HS-27A (cell line): ENCODE measurements around the gene PCNT.
"Not testable (repeated sequence)": the region's sequence is repeated elsewhere in the genome, so short reads cannot be mapped to it uniquely, and the experiment has no call there.

Experiments
- DNase-seq: peaks from one replicate; pipeline ENCODE4 v3.0.0-alpha.2; 2012; ENCODE audit warnings: low read depth, missing footprints

The PCNT gene

GRCh38 chr21:46426313-46427046 lies 102.5 kb downstream of the PCNT start:
- DNase-seq = no peak

GRCh38 chr21:46427516-46427915 lies 103.6 kb downstream of the PCNT start:
- no peak for DNase-seq

- no peak for DNase-seq
These were observed 104.3 kb downstream of the PCNT start for GRCh38 chr21:46428286-46428685.

GRCh38 chr21:46428987-46429710 lies 105.2 kb downstream of the PCNT start:
- no peak for DNase-seq

DNA sequence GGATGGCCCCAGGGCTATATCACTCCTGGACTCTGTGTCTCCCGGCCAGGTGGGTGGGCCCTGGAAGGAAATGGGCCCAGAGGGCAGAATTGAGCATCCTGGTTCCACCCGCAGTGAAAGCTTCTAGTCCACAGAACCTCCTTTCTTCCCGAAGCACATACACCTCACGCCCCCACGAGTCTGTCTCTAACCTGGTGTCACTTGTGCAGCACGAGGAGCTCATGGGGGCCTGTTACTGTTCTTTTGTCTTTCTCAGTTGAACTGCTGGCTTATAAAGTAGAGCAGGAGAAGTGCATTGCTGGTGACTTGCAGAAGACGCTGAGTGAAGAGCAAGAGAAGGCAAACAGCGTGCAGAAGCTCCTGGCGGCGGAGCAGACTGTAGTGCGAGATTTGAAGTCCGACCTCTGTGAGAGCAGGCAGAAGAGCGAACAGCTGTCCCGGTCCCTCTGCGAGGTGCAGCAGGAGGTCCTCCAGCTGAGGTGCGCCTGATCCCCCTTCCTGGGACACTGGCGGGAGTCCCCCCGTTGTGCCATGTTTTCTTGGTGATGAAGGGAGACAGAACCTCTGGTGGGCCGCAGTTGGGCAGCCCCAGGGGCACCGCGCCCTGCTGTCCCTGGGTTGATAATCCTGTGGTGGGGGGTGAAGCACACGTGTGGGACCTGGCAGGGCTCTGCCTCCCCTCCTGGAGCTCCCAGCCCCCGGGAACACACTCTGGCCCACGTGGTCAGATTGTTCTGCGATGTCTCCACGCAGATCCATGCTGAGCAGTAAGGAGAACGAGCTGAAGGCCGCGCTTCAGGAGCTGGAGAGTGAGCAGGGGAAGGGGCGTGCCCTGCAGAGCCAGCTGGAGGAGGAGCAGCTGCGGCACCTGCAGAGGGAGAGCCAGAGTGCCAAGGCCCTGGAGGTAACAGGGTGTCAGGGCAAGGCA lies 106.1 kb downstream of the PCNT start:
- no peak for DNase-seq

DNA sequence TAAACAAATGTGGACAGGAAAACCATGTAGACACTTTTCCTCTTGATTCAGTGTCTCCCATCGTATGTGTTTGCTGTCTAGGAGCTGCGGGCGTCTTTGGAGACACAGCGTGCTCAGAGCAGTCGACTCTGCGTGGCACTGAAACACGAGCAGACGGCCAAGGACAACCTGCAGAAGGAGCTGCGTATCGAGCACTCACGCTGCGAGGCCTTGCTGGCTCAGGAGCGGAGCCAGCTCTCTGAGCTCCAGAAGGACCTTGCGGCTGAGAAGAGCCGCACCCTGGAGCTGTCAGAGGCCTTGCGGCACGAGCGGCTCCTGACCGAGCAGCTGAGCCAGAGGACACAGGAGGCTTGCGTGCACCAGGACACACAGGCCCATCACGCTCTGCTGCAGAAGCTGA lies 107.5 kb downstream of the PCNT start:
- DNase-seq = no peak

GRCh38 chr21:46431884-46432488 lies 108.0 kb downstream of the PCNT start:
- DNase-seq = no peak

GRCh38 chr21:46433116-46433515 lies 109.2 kb downstream of the PCNT start:
- not testable (repeated sequence) for DNase-seq

- no peak for DNase-seq
These were observed 110.5 kb downstream of the PCNT start for GRCh38 chr21:46434322-46434958.

GRCh38 chr21:46435786-46436227 lies 111.9 kb downstream of the PCNT start:
- no peak for DNase-seq

- DNase-seq = no peak
These were observed 112.7 kb downstream of the PCNT start for GRCh38 chr21:46436621-46437020.

DNA sequence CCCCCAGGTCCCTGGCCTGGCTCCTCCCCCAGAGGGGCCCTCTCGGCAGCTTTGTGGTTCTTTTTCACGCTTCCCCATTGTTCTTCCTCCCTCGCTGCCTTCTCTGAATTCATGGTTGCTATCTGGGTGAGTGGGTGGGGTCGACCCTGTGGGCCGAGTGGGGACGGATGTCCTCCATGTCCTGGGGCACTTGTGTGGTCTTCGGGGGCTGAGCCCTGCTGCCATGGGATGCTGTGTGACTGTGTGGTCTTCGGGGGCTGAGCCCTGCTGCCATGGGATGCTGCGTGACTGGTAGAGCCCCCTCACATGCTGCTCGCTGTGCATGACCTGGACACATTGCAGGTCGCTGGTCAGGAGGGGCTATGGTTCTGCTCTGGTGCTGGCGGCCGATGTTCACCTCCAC lies 113.1 kb downstream of the PCNT start:
- no peak for DNase-seq

- DNase-seq = no peak
These were observed 113.6 kb downstream of the PCNT start for GRCh38 chr21:46437511-46437910.

DNA sequence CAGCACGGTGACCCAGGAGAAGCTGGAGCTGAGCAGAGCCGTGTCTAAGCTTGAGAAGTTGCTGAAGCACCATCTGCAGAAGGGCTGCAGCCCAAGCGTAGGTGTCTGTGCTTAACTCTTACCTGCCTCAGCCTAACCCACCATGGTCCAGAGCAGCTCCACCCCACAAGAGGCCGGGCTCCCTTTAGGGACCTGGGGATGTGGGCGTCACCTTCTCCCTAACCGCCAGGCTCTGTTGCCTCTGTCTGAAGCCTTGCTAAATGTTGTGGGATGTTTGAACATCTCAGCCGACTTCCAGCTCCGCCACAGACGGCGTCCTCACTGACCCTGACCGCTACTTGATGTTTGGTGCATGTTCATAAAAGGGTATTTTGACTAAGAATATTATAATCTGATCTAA lies 114.3 kb downstream of the PCNT start:
- DNase-seq = no peak

GRCh38 chr21:46439906-46440305 lies 116.0 kb downstream of the PCNT start:
- DNase-seq = no peak

- no peak for DNase-seq
These were observed 117.4 kb downstream of the PCNT start for GRCh38 chr21:46441331-46441730.

- no peak for DNase-seq
These were observed 118.1 kb downstream of the PCNT start for GRCh38 chr21:46441961-46442498.

- no peak for DNase-seq
These were observed 119.0 kb downstream of the PCNT start for GRCh38 chr21:46442938-46443337.

DNA sequence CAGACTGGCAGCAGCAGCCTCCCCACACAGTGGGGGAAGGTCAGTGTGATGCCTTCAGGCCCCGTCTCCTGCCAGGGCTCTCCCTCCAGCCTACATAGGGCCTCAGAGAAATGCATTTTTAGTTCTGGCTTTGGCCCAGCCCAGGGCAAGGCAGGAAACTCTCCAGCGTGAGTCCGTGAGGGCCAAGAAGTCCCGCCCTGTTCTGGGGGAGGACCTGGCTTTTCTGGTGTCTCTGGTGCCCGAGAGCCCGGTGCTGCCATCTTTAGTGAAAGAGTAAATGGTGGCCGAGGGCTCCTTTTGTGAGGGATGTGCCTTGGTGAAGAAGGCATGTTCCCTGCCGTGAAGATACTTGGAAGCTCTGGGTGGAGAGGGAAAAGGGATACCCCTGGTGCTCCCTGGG lies 120.0 kb downstream of the PCNT start:
- DNase-seq = no peak

GRCh38 chr21:46448108-46448507 lies 124.2 kb downstream of the PCNT start:
- DNase-seq = no peak

- DNase-seq = not testable (repeated sequence)
These were observed 124.9 kb downstream of the PCNT start for GRCh38 chr21:46448855-46449254.
